D721Med (cell line): ENCODE results near the gene ERAP2.

Experiments used
- DNase-seq: peaks from one replicate; pipeline ENCODE4 v3.0.0; 2011; ENCODE audit warnings: low spot score; ENCODE audit not compliant: insufficient read length
- FAIRE-seq: peaks from 2 replicates; lab custom pipeline; 2011; peaks lifted over from hg19 to GRCh38; lab: Jason Lieb, UNC
- TF ChIP-seq, protein P1 (sequence below): IDR thresholded peaks from 2 replicates; pipeline ENCODE4 v1.5.1; 2012; ENCODE audit warnings: mild to moderate bottlenecking, control low read depth; ENCODE audit not compliant: insufficient read depth; ENCODE audit errors: missing control alignments

Gene ERAP2

GRCh38 chr5:96963267-96963666 lies 87.0 kb downstream of the ERAP2 start:
- DNase-seq, result no peak
- FAIRE-seq, result no peak
- TF ChIP-seq, protein P1, sequence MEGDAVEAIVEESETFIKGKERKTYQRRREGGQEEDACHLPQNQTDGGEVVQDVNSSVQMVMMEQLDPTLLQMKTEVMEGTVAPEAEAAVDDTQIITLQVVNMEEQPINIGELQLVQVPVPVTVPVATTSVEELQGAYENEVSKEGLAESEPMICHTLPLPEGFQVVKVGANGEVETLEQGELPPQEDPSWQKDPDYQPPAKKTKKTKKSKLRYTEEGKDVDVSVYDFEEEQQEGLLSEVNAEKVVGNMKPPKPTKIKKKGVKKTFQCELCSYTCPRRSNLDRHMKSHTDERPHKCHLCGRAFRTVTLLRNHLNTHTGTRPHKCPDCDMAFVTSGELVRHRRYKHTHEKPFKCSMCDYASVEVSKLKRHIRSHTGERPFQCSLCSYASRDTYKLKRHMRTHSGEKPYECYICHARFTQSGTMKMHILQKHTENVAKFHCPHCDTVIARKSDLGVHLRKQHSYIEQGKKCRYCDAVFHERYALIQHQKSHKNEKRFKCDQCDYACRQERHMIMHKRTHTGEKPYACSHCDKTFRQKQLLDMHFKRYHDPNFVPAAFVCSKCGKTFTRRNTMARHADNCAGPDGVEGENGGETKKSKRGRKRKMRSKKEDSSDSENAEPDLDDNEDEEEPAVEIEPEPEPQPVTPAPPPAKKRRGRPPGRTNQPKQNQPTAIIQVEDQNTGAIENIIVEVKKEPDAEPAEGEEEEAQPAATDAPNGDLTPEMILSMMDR, result no peak

DNA sequence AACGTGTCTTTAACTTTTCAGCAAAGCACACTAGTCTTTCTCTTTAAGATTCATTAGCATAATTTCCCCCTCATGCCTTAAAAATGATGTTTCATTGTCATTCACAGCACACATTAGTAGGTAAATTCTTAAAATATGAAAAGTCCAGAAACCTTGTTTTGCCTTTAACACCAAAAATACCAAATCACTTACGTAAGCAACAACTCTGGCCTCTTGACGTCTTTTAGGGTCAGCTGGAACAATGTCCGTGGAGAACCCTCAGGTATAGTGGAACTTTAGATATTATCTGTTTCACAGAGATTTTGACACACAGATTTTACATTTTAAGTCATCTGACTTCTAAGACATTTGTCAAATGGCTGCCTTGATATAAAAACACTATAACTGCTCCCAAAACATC lies 90.5 kb downstream of the ERAP2 start:
- no peak for FAIRE-seq
- TF ChIP-seq, protein P1, result no peak
- no peak for DNase-seq

- TF ChIP-seq, protein P1, result no peak
- DNase-seq, result no peak
- FAIRE-seq, result no peak
These were observed 91.1 kb downstream of the ERAP2 start for GRCh38 chr5:96967400-96967799.

- TF ChIP-seq, protein P1, result no peak
- DNase-seq (no peak), FAIRE-seq (no peak)
These were observed 91.8 kb downstream of the ERAP2 start for GRCh38 chr5:96968074-96968473.

GRCh38 chr5:96968614-96969013 lies 92.3 kb downstream of the ERAP2 start:
- DNase-seq (no peak), FAIRE-seq (peak; percentile 66)
- TF ChIP-seq, protein P1, result no peak
